BE2C (cell line): ENCODE measurements around the gene ACTC1.

ENCODE experiments used
- DNase-seq: peaks from one replicate; pipeline ENCODE4 v3.0.0-alpha.2; 2020
- H3K27me3 ChIP-seq: fragments of 250-450 bp; sonication (Bioruptor Pico); 2 replicates; pipeline ENCODE4 v1.5.1; 2020; ENCODE audit warnings: mild to moderate bottlenecking
- H3K36me3 ChIP-seq: fragments of 250-450 bp; sonication (Bioruptor Pico); 2 replicates; pipeline ENCODE4 v1.5.1; 2020; ENCODE audit warnings: mild to moderate bottlenecking
- H3K4me1 ChIP-seq: fragments of 250-450 bp; sonication (Bioruptor Pico); 2 replicates; pipeline ENCODE4 v1.5.1; 2020
- H3K4me3 ChIP-seq: 2 replicates; pipeline ENCODE4 v1.5.1; 2011; ENCODE audit warnings: low read depth, low read length
- H3K9me3 ChIP-seq: fragments of 250-450 bp; sonication (Bioruptor Pico); 2 replicates; pipeline ENCODE4 v1.5.1; 2020
- TF ChIP-seq, protein P1 (sequence below): IDR thresholded peaks from 2 replicates; pipeline ENCODE4 v1.5.1; 2012; ENCODE audit warnings: mild to moderate bottlenecking, low read depth, low read length

ACTC1 gene

DNA sequence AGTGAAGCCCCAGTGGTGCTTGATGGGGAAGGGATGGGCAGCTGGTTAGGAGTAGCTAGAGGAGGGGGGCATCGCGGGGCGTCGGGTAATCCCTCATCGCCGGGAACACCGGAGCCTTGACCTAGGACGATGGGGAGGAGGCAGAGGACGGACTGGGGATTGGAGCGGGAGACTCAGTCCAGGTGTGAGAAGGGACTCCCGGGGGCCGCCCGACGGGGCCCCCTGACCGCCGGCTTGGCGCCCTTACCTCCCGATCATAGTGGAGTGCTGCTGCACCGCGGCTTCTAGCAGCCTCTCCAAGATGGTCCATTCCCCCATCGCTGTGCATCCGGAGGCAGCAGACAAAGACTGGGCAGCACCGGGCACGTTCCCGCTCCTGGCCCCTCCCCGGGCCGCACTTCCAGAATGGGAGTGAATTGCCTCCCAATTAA lies 41.2 kb downstream of the ACTC1 start:
- Histone ChIP-seq H3K27me3 (peaks cover 8% of the 10 kb centered on the region; the same call in 1 of the 2 replicates), H3K4me1 (no peaks in the 10 kb centered on the region), H3K36me3 (no peaks in the 10 kb centered on the region), H3K9me3 (no peaks in the 10 kb centered on the region), H3K4me3 (peak overlapping the region; percentile 74)
- TF ChIP-seq, protein P1, sequence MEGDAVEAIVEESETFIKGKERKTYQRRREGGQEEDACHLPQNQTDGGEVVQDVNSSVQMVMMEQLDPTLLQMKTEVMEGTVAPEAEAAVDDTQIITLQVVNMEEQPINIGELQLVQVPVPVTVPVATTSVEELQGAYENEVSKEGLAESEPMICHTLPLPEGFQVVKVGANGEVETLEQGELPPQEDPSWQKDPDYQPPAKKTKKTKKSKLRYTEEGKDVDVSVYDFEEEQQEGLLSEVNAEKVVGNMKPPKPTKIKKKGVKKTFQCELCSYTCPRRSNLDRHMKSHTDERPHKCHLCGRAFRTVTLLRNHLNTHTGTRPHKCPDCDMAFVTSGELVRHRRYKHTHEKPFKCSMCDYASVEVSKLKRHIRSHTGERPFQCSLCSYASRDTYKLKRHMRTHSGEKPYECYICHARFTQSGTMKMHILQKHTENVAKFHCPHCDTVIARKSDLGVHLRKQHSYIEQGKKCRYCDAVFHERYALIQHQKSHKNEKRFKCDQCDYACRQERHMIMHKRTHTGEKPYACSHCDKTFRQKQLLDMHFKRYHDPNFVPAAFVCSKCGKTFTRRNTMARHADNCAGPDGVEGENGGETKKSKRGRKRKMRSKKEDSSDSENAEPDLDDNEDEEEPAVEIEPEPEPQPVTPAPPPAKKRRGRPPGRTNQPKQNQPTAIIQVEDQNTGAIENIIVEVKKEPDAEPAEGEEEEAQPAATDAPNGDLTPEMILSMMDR: no peak
- DNase-seq: peak; percentile 16

DNA sequence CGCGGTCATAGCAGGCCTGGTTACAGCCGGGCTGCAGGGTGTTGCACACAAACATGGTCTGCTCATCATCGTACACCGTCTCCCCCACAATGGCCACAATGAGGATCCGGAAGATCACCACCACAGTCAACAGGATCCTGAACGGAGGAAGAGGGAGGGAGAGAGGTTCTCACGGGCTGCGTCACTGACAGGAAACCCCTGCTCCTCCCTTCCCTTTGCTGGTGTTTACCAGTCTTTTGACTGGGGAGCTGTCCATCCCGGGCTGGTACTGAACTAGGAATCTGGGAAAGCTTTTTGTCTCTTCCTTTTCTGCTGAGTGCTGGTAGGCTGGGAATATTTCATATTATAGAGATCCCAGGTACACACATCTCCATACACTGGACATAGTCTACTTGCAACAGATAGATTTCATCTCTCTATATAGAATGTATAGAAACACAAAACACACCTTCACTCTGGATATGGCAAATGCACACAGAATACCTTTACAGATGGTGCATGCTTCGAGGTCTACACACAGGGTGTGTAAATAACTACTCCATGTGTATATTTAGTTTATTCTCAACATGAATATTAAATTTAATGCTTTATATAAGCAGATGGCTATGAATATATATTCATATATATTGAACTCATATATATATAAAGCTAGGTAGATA lies 42.0 kb downstream of the ACTC1 start:
- Histone ChIP-seq H3K27me3 (peaks cover 8% of the 10 kb centered on the region; the same call in 1 of the 2 replicates), H3K4me1 (no peaks in the 10 kb centered on the region), H3K4me3 (no peak overlapping the region; the same call in 1 of the 2 replicates), H3K9me3 (no peaks in the 10 kb centered on the region), H3K36me3 (no peaks in the 10 kb centered on the region)
- TF ChIP-seq, protein P1: no peak
- no peak for DNase-seq

DNA sequence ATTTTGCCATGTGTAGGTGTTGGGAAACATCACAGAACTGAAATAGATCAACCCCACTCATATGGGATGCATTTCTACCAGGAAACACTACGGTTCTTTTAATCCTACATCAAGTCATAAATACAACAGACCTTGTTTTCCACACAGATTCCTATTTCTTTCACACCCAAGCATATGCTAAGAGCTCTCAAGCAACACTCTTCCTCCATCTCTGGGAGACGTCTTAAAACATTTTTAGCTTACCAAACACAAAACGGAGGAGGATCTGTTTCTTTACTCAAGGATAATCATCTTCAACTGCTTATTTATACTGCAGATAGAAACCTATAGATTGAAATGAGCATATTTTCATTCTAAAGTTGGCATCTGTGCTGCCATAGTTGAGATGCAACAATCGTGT lies 45.7 kb downstream of the ACTC1 start:
- TF ChIP-seq, protein P1: no peak
- DNase-seq: no peak
- no peaks in the 10 kb centered on the region for H3K9me3 ChIP-seq
- peaks cover 8% of the 10 kb centered on the region; the same call in 1 of the 2 replicates for H3K27me3 ChIP-seq
- no peaks in the 10 kb centered on the region for H3K4me1 ChIP-seq
- H3K4me3 ChIP-seq: no peak overlapping the region
- no peaks in the 10 kb centered on the region for H3K36me3 ChIP-seq
